Uterus (tissue), 4 donors: ENCODE results near the gene PCDHGA4. TPM values are rescaled to one million over a fixed set of nuclear protein-coding genes. Genes with fewer than 3 reads are reported as not detected.
A peak's percentile ranks its signal among the peaks of the same experiment; 100 is the strongest.

Source experiments
- DNase-seq, 2 donors: peaks; one replicate each; pipeline ENCODE4 v3.0.0-alpha.2; 2019 to 2020
- H3K27ac ChIP-seq, 2 donors: fragments of 200-600 bp; sonication (generic); 1 replicate in 1 of 2; 2 replicates in 1 of 2; pipeline ENCODE4 v1.5.1; 2016 to 2018
- H3K27me3 ChIP-seq, 2 donors: fragments of 200-600 bp; sonication (generic); one replicate each; pipeline ENCODE4 v1.5.1; 2018 to 2019; ENCODE audit warnings: control low read depth in 1 of 2
- H3K36me3 ChIP-seq, 2 donors: fragments of 200-600 bp; sonication (generic); one replicate each; pipeline ENCODE4 v1.5.1; 2019; ENCODE audit warnings: control low read depth in 1 of 2
- H3K4me1 ChIP-seq, 2 donors: fragments of 200-600 bp; sonication (generic); one replicate each; pipeline ENCODE4 v1.5.1; 2018 to 2019; ENCODE audit warnings: control low read depth in 1 of 2
- H3K4me3 ChIP-seq, 2 donors: fragments of 200-600 bp; sonication (generic); 1 replicate in 1 of 2; 2 replicates in 1 of 2; pipeline ENCODE4 v1.5.1; 2018 to 2019; ENCODE audit warnings: mild to moderate bottlenecking in 1 of 2
- H3K9me3 ChIP-seq, 2 donors: fragments of 200-600 bp; sonication (generic); one replicate each; pipeline ENCODE4 v1.5.1; 2019; ENCODE audit warnings: control low read depth in 1 of 2
- CTCF ChIP-seq, 4 experiments: fragments of 200-600 bp in 2 of 4; fragments of 450-650 bp in 2 of 4; sonication (generic) in 2 of 4; IDR thresholded peaks; one replicate each; pipeline ENCODE4 v1.5.1; 2016 to 2019; ENCODE audit warnings: antibody characterized with exemption in 4 of 4, mild to moderate bottlenecking in 2 of 4, moderate library complexity in 1 of 4
- POLR2A ChIP-seq, 2 donors: fragments of 450-650 bp; IDR thresholded peaks; one replicate each; pipeline ENCODE4 v1.6.1; 2016; ENCODE audit warnings: antibody characterized with exemption in 2 of 2, mild to moderate bottlenecking in 1 of 2, moderate library complexity in 1 of 2
- intact Hi-C: fragments of 100-400 bp; cut with DNase I; formaldehyde crosslinking; loops from one replicate; pipeline ENCODE4 v1.15.1; 2023; ENCODE audit warnings: low total_unique reads
- total RNA-seq, 4 donors: library from RNA; depleted of rRNA in 3 of 4; stranded (reverse); fragments of >200 nt in 3 of 4; gene quantifications; one replicate each; pipeline versions ENCODE4 v1.1.0 to v1.2.4, GENCODE V29; 2014 to 2023
- donor health status: DM: yes; HTN: yes; CAD: no.

Gene PCDHGA4
- total RNA-seq, 4 donors from 2014 or later = 0.59 to 16.1 (median 8.7) TPM

- H3K4me3 ChIP-seq = peak overlapping the region in 1 of 2 donors; percentile 16
These were observed 48.6 kb downstream of the PCDHGA4 start for GRCh38 chr5:141403387-141403786.

More at GRCh38 chr5:141403387-141403786, 48.6 kb downstream of the PCDHGA4 start:
- H3K36me3 ChIP-seq = no peaks in the 10 kb centered on the region
- no peaks in the 10 kb centered on the region for H3K4me1 ChIP-seq
- H3K27me3 ChIP-seq = no peaks in the 10 kb centered on the region
- TF ChIP-seq CTCF (IDR thresholded peaks at IDR 0.05) (no peak), POLR2A (IDR thresholded peaks at IDR 0.05) (no peak)
- peaks cover 0 to 94% of the 10 kb centered on the region in 2 donors for H3K9me3 ChIP-seq
- no peak for DNase-seq
- intact Hi-C loops = no loop called here
- no peak overlapping the region for H3K27ac ChIP-seq

Other genes with a start within 250 kb of the PCDHGA4 start
- gene PCDHB4, start 233.2 kb upstream of the PCDHGA4 start, total RNA-seq = 10 to 100 TPM in 1 of 4 donors, 1 to 10 TPM in 2, under 1 TPM in 1; 0.59 to 10.5 (median 6.0) TPM
- 10 to 100 TPM in 3 of 4 donors, 1 to 10 TPM in 1; 1.2 to 16.4 (median 12.6) TPM for gene PCDHB5, start 219.8 kb upstream of the PCDHGA4 start, total RNA-seq
- gene PCDHB6, start 205.0 kb upstream of the PCDHGA4 start, total RNA-seq = 1 to 10 TPM in 3 of 4 donors, under 1 TPM in 1; 0.51 to 4.2 (median 1.7) TPM
- gene PCDHB7, start 182.4 kb upstream of the PCDHGA4 start, total RNA-seq = 1 to 10 TPM in 3 of 4 donors, under 1 TPM in 1; 0.51 to 8.0 (median 5.7) TPM
- 1 to 10 TPM in 2 of 4 donors, under 1 TPM in 2; under 0.01 to 5.4 (median 2.1) TPM for gene PCDHB8, start 177.2 kb upstream of the PCDHGA4 start, total RNA-seq
- 10 to 100 TPM in 1 of 4 donors, 1 to 10 TPM in 3; 3.8 to 10.2 (median 5.0) TPM for gene PCDHB16, start 172.6 kb upstream of the PCDHGA4 start, total RNA-seq
- gene PCDHB9, start 167.9 kb upstream of the PCDHGA4 start, total RNA-seq = 1 to 10 TPM; 1.8 to 5.5 (median 4.8) TPM
- gene PCDHB10, start 162.7 kb upstream of the PCDHGA4 start, total RNA-seq = 1 to 10 TPM; 2.6 to 8.3 (median 4.7) TPM
- 1 to 10 TPM; 2.4 to 9.8 (median 6.9) TPM for gene PCDHB11, start 155.4 kb upstream of the PCDHGA4 start, total RNA-seq
- gene PCDHB12, start 146.3 kb upstream of the PCDHGA4 start, total RNA-seq = 10 to 100 TPM in 1 of 4 donors, 1 to 10 TPM in 2, under 1 TPM in 1; 0.88 to 20.5 (median 9.1) TPM
- 10 to 100 TPM in 1 of 4 donors, 1 to 10 TPM in 3; 6.2 to 26.1 (median 8.5) TPM for gene PCDHB13, start 141.1 kb upstream of the PCDHGA4 start, total RNA-seq
- gene PCDHB14, start 131.7 kb upstream of the PCDHGA4 start, total RNA-seq = 10 to 100 TPM in 2 of 4 donors, 1 to 10 TPM in 2; 3.6 to 14.7 (median 9.3) TPM
- gene PCDHB15, start 109.6 kb upstream of the PCDHGA4 start, total RNA-seq = 10 to 100 TPM in 3 of 4 donors, 1 to 10 TPM in 1; 5.0 to 17.8 (median 12.1) TPM
- gene SLC25A2, start 51.0 kb upstream of the PCDHGA4 start, total RNA-seq = 1 to 10 TPM in 2 of 4 donors, under 1 TPM in 1, not detected in 1; 0.28 to 2.4 (median 2.3) TPM
- gene TAF7, start 34.2 kb upstream of the PCDHGA4 start, total RNA-seq = 100 to 1,000 TPM in 2 of 4 donors, 10 to 100 TPM in 2; 76.1 to 121 (median 98.0) TPM
- gene PCDHGA1, start 24.5 kb upstream of the PCDHGA4 start, total RNA-seq = 1 to 10 TPM in 2 of 4 donors, under 1 TPM in 2; under 0.01 to 3.3 (median 1.5) TPM
- 10 to 100 TPM in 2 of 4 donors, 1 to 10 TPM in 2; 3.2 to 11.6 (median 9.3) TPM for gene PCDHGA2, start 16.3 kb upstream of the PCDHGA4 start, total RNA-seq
- 1 to 10 TPM in 3 of 4 donors, under 1 TPM in 1; 0.51 to 8.2 (median 5.6) TPM for gene PCDHGA3, start 11.2 kb upstream of the PCDHGA4 start, total RNA-seq
- 1 to 10 TPM in 3 of 4 donors, not detected in 1; 4.4 to 7.4 (median 6.9) TPM for gene PCDHGB1, start 4.9 kb upstream of the PCDHGA4 start, total RNA-seq
- gene PCDHGB2, start 5.0 kb downstream of the PCDHGA4 start, total RNA-seq = 10 to 100 TPM in 2 of 4 donors, 1 to 10 TPM in 1, under 1 TPM in 1; 0.59 to 17.9 (median 8.7) TPM
- 10 to 100 TPM in 3 of 4 donors, 1 to 10 TPM in 1; 1.8 to 11.5 (median 11.2) TPM for gene PCDHGA5, start 9.1 kb downstream of the PCDHGA4 start, total RNA-seq
- 10 to 100 TPM in 2 of 4 donors, 1 to 10 TPM in 1, under 1 TPM in 1; 0.59 to 14.1 (median 8.1) TPM for gene PCDHGB3, start 15.2 kb downstream of the PCDHGA4 start, total RNA-seq
- gene PCDHGA6, start 18.9 kb downstream of the PCDHGA4 start, total RNA-seq = 10 to 100 TPM in 3 of 4 donors, 1 to 10 TPM in 1; 4.4 to 16.6 (median 14.3) TPM
- 10 to 100 TPM in 3 of 4 donors, 1 to 10 TPM in 1; 10.0 to 14.1 (median 11.8) TPM for gene PCDHGA7, start 27.7 kb downstream of the PCDHGA4 start, total RNA-seq
- gene PCDHGB4, start 32.7 kb downstream of the PCDHGA4 start, total RNA-seq = 10 to 100 TPM in 3 of 4 donors, 1 to 10 TPM in 1; 8.2 to 17.1 (median 14.9) TPM
- 1 to 10 TPM in 3 of 4 donors, under 1 TPM in 1; 0.59 to 9.0 (median 5.1) TPM for gene PCDHGA8, start 37.6 kb downstream of the PCDHGA4 start, total RNA-seq
- 10 to 100 TPM in 3 of 4 donors, 1 to 10 TPM in 1; 10.0 to 33.6 (median 20.6) TPM for gene PCDHGB5, start 42.9 kb downstream of the PCDHGA4 start, total RNA-seq
- 10 to 100 TPM; 11.8 to 18.7 (median 16.7) TPM for gene PCDHGA9, start 47.8 kb downstream of the PCDHGA4 start, total RNA-seq
- gene PCDHGB6, start 53.0 kb downstream of the PCDHGA4 start, total RNA-seq = 10 to 100 TPM in 2 of 4 donors, 1 to 10 TPM in 2; 3.1 to 21.1 (median 11.5) TPM
- gene PCDHGA10, start 58.0 kb downstream of the PCDHGA4 start, total RNA-seq = 10 to 100 TPM in 1 of 4 donors, 1 to 10 TPM in 3; 2.4 to 11.2 (median 6.6) TPM
- gene PCDHGB7, start 62.7 kb downstream of the PCDHGA4 start, total RNA-seq = 10 to 100 TPM in 3 of 4 donors, 1 to 10 TPM in 1; 7.1 to 27.6 (median 18.1) TPM
- 10 to 100 TPM in 3 of 4 donors, 1 to 10 TPM in 1; 9.4 to 13.2 (median 12.0) TPM for gene PCDHGA11, start 66.0 kb downstream of the PCDHGA4 start, total RNA-seq
- 10 to 100 TPM in 3 of 4 donors, 1 to 10 TPM in 1; 2.9 to 22.0 (median 14.5) TPM for gene PCDHGA12, start 75.5 kb downstream of the PCDHGA4 start, total RNA-seq
- 100 to 1,000 TPM in 3 of 4 donors, 10 to 100 TPM in 1; 25.9 to 146 (median 123) TPM for gene PCDHGC3, start 120.9 kb downstream of the PCDHGA4 start, total RNA-seq
- gene PCDHGC4, start 130.0 kb downstream of the PCDHGA4 start, total RNA-seq = 1 to 10 TPM; 2.9 to 8.0 (median 6.7) TPM
- gene PCDHGC5, start 134.1 kb downstream of the PCDHGA4 start, total RNA-seq = 1 to 10 TPM in 3 of 4 donors, under 1 TPM in 1; under 0.01 to 7.5 (median 3.4) TPM